Smooth muscle cell (in vitro differentiated cells): ENCODE data around the gene ROR1. TPM values are rescaled to one million over a fixed set of nuclear protein-coding genes. Genes with fewer than 3 reads are reported as not detected.
"Not testable (repeated sequence)": the region's sequence is repeated elsewhere in the genome, so short reads cannot be mapped to it uniquely, and the experiment has no call there.

ENCODE experiments used
- DNase-seq: peaks from one replicate; lab custom pipeline; 2025; ENCODE audit not compliant: unreplicated experiment; lab: John Stamatoyannopoulos, UW
- H2AFZ ChIP-seq: fragments of 200-600 bp; sonication (generic); 2 replicates; pipeline ENCODE4 v1.6.0; 2016; ENCODE audit warnings: antibody characterized with exemption, low read depth, mild to moderate bottlenecking
- H3F3A ChIP-seq: fragments of 200-600 bp; sonication (generic); 2 replicates; pipeline ENCODE4 v1.6.0; 2017; ENCODE audit warnings: antibody characterized with exemption, low read depth
- H3K27ac ChIP-seq: fragments of 200-600 bp; sonication (generic); 2 replicates; pipeline ENCODE4 v1.5.1; 2016; ENCODE audit warnings: low read depth, mild to moderate bottlenecking
- H3K27me3 ChIP-seq: fragments of 200-600 bp; sonication (generic); 2 replicates; pipeline ENCODE4 v1.6.1; 2016; ENCODE audit warnings: low read depth, mild to moderate bottlenecking
- H3K36me3 ChIP-seq: fragments of 200-600 bp; sonication (generic); 2 replicates; pipeline ENCODE4 v1.5.1; 2016; ENCODE audit warnings: low read depth
- H3K4me1 ChIP-seq: fragments of 200-600 bp; sonication (generic); 2 replicates; pipeline ENCODE4 v1.5.1; 2016; ENCODE audit warnings: low read depth
- H3K4me2 ChIP-seq: fragments of 200-600 bp; sonication (generic); 2 replicates; pipeline ENCODE4 v1.6.0; 2016; ENCODE audit warnings: mild to moderate bottlenecking
- H3K4me3 ChIP-seq: fragments of 200-600 bp; sonication (generic); 2 replicates; pipeline ENCODE4 v1.5.1; 2016; ENCODE audit warnings: mild to moderate bottlenecking
- H3K79me2 ChIP-seq: fragments of 200-600 bp; sonication (generic); 2 replicates; pipeline ENCODE4 v1.6.0; 2016; ENCODE audit warnings: low read depth, mild to moderate bottlenecking
- H3K9ac ChIP-seq: fragments of 200-600 bp; sonication (generic); 2 replicates; pipeline ENCODE4 v1.6.0; 2016; ENCODE audit warnings: low read depth
- H3K9me3 ChIP-seq: fragments of 200-600 bp; sonication (generic); replicated peaks from 2 replicates; pipeline ENCODE4 v1.5.1; 2016; ENCODE audit warnings: low read depth
- H4K20me1 ChIP-seq: fragments of 200-600 bp; sonication (generic); 2 replicates; pipeline ENCODE4 v1.6.0; 2016; ENCODE audit warnings: low read depth
- WGBS: methylation state at CpG from one replicate; pipeline ENCODE4 v1.1.7; 2016; ENCODE audit warnings: low lambda C conversion rate; 5-methylcytosine and 5-hydroxymethylcytosine counted together
- polyA plus RNA-seq: library from polyadenylated mRNA; unstranded; fragments of >200 nt; fragmentation: Nextera tagmentation; extraction: Ambion mirVana; gene quantifications from 2 replicates; pipeline ENCODE4 v1.2.1, GENCODE V29; 2016
- total RNA-seq: library from RNA; depleted of rRNA; stranded (reverse); fragments of >200 nt; gene quantifications from 2 replicates; pipeline ENCODE4 v1.2.3, GENCODE V29; 2014
- TF ChIP-seq, protein P1 (sequence below): fragments of 200-600 bp; sonication (generic); IDR thresholded peaks from 2 replicates; pipeline ENCODE4 v1.5.1; 2017; ENCODE audit warnings: borderline replicate concordance, mild to moderate bottlenecking, antibody characterized with exemption; ENCODE audit not compliant: insufficient read depth, poor library complexity, severe bottlenecking

ROR1 gene
- total and polyA plus RNA-seq, 2 experiments from 2014 or later: 3.3 to 7.2 TPM

DNA sequence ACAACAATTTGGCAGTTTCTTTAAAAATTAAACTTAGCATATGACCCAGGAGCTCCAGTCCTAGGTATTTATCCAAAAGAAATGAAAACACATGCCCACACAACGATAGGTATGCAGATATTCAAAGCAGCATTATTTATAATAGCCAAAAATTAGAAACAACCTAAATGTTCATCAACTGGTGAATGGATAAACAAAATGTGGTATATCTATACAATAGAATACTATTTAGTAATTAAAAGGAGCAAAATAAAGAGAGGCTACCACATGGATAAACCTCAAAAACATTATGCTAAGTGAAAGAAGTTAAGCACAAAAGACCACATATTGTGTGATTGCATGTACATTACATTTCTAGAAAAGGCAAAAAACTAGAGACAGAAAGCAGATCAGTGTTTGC lies 51.3 kb downstream of the ROR1 start:
- Histone ChIP-seq H3K79me2 (peaks cover 6% of the 10 kb centered on the region), H2AFZ (no peak overlapping the region), H4K20me1 (no peaks in the 10 kb centered on the region), H3K4me1 (no peaks in the 10 kb centered on the region), H3K9me3 (no peaks in the 10 kb centered on the region), H3K27me3 (no peaks in the 10 kb centered on the region), H3K4me2 (no peak overlapping the region), H3K36me3 (no peaks in the 10 kb centered on the region), H3F3A (no peaks in the 10 kb centered on the region), H3K9ac (no peak overlapping the region), H3K4me3 (no peak overlapping the region), H3K27ac (no peak overlapping the region)
- TF ChIP-seq, protein P1, sequence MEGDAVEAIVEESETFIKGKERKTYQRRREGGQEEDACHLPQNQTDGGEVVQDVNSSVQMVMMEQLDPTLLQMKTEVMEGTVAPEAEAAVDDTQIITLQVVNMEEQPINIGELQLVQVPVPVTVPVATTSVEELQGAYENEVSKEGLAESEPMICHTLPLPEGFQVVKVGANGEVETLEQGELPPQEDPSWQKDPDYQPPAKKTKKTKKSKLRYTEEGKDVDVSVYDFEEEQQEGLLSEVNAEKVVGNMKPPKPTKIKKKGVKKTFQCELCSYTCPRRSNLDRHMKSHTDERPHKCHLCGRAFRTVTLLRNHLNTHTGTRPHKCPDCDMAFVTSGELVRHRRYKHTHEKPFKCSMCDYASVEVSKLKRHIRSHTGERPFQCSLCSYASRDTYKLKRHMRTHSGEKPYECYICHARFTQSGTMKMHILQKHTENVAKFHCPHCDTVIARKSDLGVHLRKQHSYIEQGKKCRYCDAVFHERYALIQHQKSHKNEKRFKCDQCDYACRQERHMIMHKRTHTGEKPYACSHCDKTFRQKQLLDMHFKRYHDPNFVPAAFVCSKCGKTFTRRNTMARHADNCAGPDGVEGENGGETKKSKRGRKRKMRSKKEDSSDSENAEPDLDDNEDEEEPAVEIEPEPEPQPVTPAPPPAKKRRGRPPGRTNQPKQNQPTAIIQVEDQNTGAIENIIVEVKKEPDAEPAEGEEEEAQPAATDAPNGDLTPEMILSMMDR: no peak
- WGBS: 97% methylated on average over 1 of the region's 1 CpG
- no peak for DNase-seq

DNA sequence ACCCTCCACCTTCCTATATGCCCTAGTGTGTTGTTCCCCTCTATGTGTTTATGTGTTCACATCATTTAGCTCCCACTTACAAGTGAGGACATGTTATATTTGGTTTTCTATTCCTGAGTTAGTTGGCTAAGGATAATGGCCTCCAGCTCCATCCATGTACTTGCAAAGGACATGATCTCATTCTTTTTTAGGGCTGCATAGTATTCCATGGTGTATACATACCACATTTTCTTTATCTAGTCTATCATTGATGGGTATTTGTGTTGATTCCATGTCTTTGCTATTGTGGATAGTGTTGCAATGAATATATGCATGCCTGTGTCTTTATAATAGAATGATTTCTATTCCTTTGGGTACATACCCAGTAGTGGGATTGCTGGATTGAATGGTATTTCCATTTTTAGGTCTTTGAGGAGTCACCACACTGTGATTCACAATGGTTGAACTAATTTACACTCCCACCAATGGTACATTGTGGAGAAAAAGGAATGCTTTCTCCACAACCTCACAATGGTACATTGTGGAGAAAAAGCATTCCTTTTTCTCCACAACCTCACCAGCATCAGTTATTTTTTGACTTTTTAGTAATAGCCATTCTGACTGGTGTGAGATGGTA lies 52.5 kb downstream of the ROR1 start:
- H3K4me3 ChIP-seq, H3K36me3 ChIP-seq, H3K9me3 ChIP-seq, H3K4me2 ChIP-seq, H3K27me3 ChIP-seq, H3K79me2 ChIP-seq, H3K4me1 ChIP-seq, H2AFZ ChIP-seq, H3K9ac ChIP-seq, H4K20me1 ChIP-seq, H3K27ac ChIP-seq, H3F3A ChIP-seq, DNase-seq: not testable (repeated sequence)

DNA sequence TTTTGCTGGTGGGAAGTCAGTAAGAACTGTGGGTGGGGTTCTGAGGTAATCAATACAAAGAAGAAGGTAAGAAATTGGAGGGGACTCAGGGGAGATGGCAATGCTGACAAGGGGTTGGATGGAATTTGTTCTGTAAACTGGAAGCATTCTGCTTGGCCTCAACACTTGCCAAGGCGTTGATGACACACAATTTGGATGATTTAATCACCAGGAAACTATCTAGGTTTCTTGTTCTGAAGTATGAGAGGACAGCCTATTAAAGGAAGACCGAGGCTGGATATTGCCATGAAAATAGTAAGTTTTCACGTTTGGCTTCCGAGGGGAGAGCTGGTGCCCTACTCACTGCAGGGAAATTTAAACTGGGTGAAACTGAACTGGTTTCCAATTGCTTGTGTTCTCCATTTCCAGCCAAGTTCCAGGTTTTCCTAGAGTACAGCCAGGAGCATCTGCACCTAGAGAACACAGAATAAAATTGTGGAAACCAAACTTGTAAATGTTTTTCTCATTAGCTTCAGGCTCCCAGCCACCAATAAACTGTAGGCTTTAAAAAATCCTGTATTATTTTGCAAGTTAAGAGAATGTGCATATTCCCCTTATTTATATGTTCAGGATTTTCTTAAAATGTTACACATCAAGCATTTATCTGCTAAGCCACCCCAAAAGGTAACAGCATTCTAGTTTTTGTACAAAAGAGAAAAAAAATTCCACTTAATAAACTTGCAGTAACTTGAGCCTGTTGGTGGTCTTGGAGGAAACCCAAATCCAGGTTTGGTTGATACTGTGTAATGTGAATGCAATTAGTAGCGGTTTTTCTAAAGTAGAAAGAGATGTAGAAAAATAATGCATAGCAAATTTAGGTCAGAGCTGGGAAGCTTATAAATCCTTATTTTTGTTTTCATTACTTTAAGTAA lies 53.8 kb downstream of the ROR1 start:
- no peak for DNase-seq
- TF ChIP-seq, protein P1: no peak
- Histone ChIP-seq H3K4me3 (no peak overlapping the region), H3K4me2 (no peak overlapping the region), H4K20me1 (no peaks in the 10 kb centered on the region), H3K9me3 (no peaks in the 10 kb centered on the region), H3K9ac (no peak overlapping the region), H3F3A (no peaks in the 10 kb centered on the region), H3K27me3 (no peaks in the 10 kb centered on the region), H3K27ac (no peak overlapping the region), H3K4me1 (no peaks in the 10 kb centered on the region), H3K79me2 (no peaks in the 10 kb centered on the region), H2AFZ (no peak overlapping the region), H3K36me3 (no peaks in the 10 kb centered on the region)
- 69% methylated on average over 5 of the region's 5 CpGs for WGBS

DNA sequence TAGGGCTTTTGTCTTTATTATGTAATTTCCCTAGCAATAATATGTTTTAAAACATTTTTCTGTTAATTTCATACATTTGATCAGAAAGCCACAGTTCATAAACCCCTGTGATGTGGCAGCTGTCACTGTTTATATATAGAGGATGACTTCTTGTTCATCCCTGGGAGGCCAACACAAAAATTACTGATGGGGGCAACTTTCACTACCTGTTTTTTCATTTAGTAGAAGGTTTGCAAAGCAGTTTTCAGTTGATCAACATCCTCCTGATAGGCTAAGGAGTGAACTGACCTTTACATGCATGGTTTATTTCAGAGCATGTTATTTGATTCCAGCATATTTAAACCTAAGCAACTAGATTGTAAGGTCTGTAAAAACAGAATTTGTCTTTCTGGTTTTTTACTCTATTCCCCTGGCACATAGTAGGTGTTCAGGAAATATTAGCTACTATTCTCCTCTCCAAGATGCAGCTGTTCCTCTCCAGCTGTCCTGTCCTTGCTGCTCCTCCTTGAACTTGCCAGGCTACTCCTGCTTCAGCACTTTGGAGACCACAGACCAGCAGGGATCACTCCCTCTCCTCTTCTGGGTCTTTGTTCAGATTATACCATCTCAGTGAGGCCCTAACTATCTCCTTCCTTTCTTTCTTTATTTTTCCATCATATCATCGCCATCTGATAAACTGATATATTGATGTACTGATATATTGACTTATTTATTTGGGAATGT lies 54.7 kb downstream of the ROR1 start:
- no peaks in the 10 kb centered on the region for H4K20me1 ChIP-seq
- no peaks in the 10 kb centered on the region for H3K36me3 ChIP-seq
- no peak overlapping the region for H3K4me2 ChIP-seq
- H3K79me2 ChIP-seq: no peaks in the 10 kb centered on the region
- no peak overlapping the region for H3K27ac ChIP-seq
- no peak overlapping the region for H3K9ac ChIP-seq
- H3K27me3 ChIP-seq: no peaks in the 10 kb centered on the region
- H3K4me1 ChIP-seq: peaks cover 5% of the 10 kb centered on the region
- TF ChIP-seq, protein P1: no peak
- DNase-seq: no peak
- no peak overlapping the region for H2AFZ ChIP-seq
- no peak overlapping the region for H3K4me3 ChIP-seq
- no peaks in the 10 kb centered on the region for H3K9me3 ChIP-seq
- H3F3A ChIP-seq: no peaks in the 10 kb centered on the region
- 92% methylated on average over 1 of the region's 1 CpG for WGBS
